WTC11 (cell line): Measurements from ENCODE around the gene DNAJC8. TPM values are rescaled to one million over a fixed set of nuclear protein-coding genes. Genes with fewer than 3 reads are reported as not detected.

Source experiments
- ATAC-seq: fragments of 200-7000 bp; cut with Tn5 transposase; 2 replicates; pipeline ENCODE4 v1.10.0; 2021; ENCODE audit warnings: mild to moderate bottlenecking, moderate library complexity
- CTCF ChIA-PET: fragments of 300-600 bp; sonication (Branson Sonifier 250); formaldehyde crosslinking; loops from one replicate; lab custom pipeline; 2021; ENCODE audit warnings: antibody characterized with exemption; lab: Charles Lee
- POLR2A ChIA-PET: fragments of 350-600 bp; sonication (Branson Sonifier 250); formaldehyde crosslinking; loops from one replicate; lab custom pipeline; 2021; ENCODE audit warnings: antibody characterized with exemption; lab: Charles Lee
- DNase-seq: peaks from one replicate; pipeline ENCODE4 v3.0.0; 2021; ENCODE audit warnings: low spot score
- H3K27ac Mint-ChIP-seq: 2 replicates; pipeline ENCODE4 v1.8.0; 2021; ENCODE audit warnings: mixed read lengths
- H3K27me3 Mint-ChIP-seq: 2 replicates; pipeline ENCODE4 v1.8.0; 2021; ENCODE audit warnings: low read depth, mild to moderate bottlenecking, moderate library complexity, mixed read lengths
- H3K36me3 Mint-ChIP-seq: 2 replicates; pipeline ENCODE4 v1.8.0; 2021; ENCODE audit warnings: mixed read lengths
- H3K4me1 Mint-ChIP-seq: 2 replicates; pipeline ENCODE4 v1.8.0; 2022; ENCODE audit warnings: mixed read lengths
- H3K4me3 Mint-ChIP-seq: 2 replicates; pipeline ENCODE4 v1.8.0; 2021; ENCODE audit warnings: mild to moderate bottlenecking, moderate library complexity, mixed read lengths
- H3K9me3 Mint-ChIP-seq: 2 replicates; pipeline ENCODE4 v1.8.0; 2021; ENCODE audit warnings: mixed read lengths
- ATF1 ChIP-seq: sonication (generic); formaldehyde crosslinking; IDR thresholded peaks from 2 replicates; pipeline ENCODE4 v1.8.1; 2023; ENCODE audit warnings: mild to moderate bottlenecking, moderate library complexity, missing genetic modification reagents
- FOXK1 ChIP-seq: sonication (generic); formaldehyde crosslinking; IDR thresholded peaks from 2 replicates; pipeline ENCODE4 v1.8.0; 2022; ENCODE audit warnings: mild to moderate bottlenecking, moderate library complexity, missing genetic modification reagents
- FOXP4 ChIP-seq: sonication (generic); formaldehyde crosslinking; IDR thresholded peaks from 2 replicates; pipeline ENCODE4 v1.8.0; 2022; ENCODE audit warnings: mild to moderate bottlenecking, missing genetic modification reagents
- GABPB1 ChIP-seq: sonication (generic); formaldehyde crosslinking; IDR thresholded peaks from 2 replicates; pipeline ENCODE4 v1.8.1; 2023; ENCODE audit warnings: mild to moderate bottlenecking, missing genetic modification reagents
- GRHL2 ChIP-seq: fragments of 250-450 bp; sonication (Bioruptor Pico); IDR thresholded peaks from 2 replicates; pipeline ENCODE4 v1.8.0; 2022; ENCODE audit warnings: mild to moderate bottlenecking, moderate library complexity; ENCODE audit not compliant: insufficient replicate concordance, severe bottlenecking
- NR2C2 ChIP-seq: sonication (generic); formaldehyde crosslinking; IDR thresholded peaks from 2 replicates; pipeline ENCODE4 v1.8.0; 2022; ENCODE audit warnings: mild to moderate bottlenecking, missing genetic modification reagents
- RORB ChIP-seq: fragments of 250-450 bp; sonication (Bioruptor Pico); IDR thresholded peaks from 2 replicates; pipeline ENCODE4 v1.9.0; 2021; ENCODE audit warnings: mild to moderate bottlenecking
- SMAD4 ChIP-seq: sonication (generic); formaldehyde crosslinking; IDR thresholded peaks from 2 replicates; pipeline ENCODE4 v1.8.0; 2022; ENCODE audit warnings: mild to moderate bottlenecking, missing genetic modification reagents
- ZBTB21 ChIP-seq: sonication (generic); formaldehyde crosslinking; IDR thresholded peaks from 2 replicates; pipeline ENCODE4 v1.8.1; 2023; ENCODE audit warnings: mild to moderate bottlenecking, missing genetic modification reagents, borderline replicate concordance
- ZNF317 ChIP-seq: sonication (generic); formaldehyde crosslinking; IDR thresholded peaks from 2 replicates; pipeline ENCODE4 v1.8.1; 2023; ENCODE audit warnings: low read depth, mild to moderate bottlenecking, moderate library complexity, missing genetic modification reagents, borderline replicate concordance
- ZNF396 ChIP-seq: fragments of 250-450 bp; sonication (Bioruptor Pico); IDR thresholded peaks from 2 replicates; pipeline ENCODE4 v1.8.0; 2021; ENCODE audit warnings: mild to moderate bottlenecking, moderate library complexity, borderline replicate concordance
- ZNF423 ChIP-seq: fragments of 250-450 bp; sonication (Bioruptor Pico); IDR thresholded peaks from 2 replicates; pipeline ENCODE4 v2.1.2; 2022; ENCODE audit warnings: mild to moderate bottlenecking, moderate library complexity
- ZNF532 ChIP-seq: fragments of 250-450 bp; sonication (Bioruptor Pico); IDR thresholded peaks from 2 replicates; pipeline ENCODE4 v1.9.0; 2021; ENCODE audit warnings: mild to moderate bottlenecking, borderline replicate concordance
- total RNA-seq: library from RNA; stranded (reverse); gene quantifications from 3 replicates; pipeline ENCODE4 v1.2.3, GENCODE V29; 2021
- TF ChIP-seq, protein P1 (sequence below): sonication (generic); formaldehyde crosslinking; IDR thresholded peaks from 2 replicates; pipeline ENCODE4 v1.8.0; 2022; ENCODE audit warnings: missing genetic modification reagents
- TF ChIP-seq, protein P2 (sequence below): sonication (generic); formaldehyde crosslinking; IDR thresholded peaks from 2 replicates; pipeline ENCODE4 v1.8.1; 2023; ENCODE audit warnings: mild to moderate bottlenecking, missing genetic modification reagents
- TF ChIP-seq, protein P3 (sequence below): sonication (generic); formaldehyde crosslinking; IDR thresholded peaks from 2 replicates; pipeline ENCODE4 v1.8.1; 2022; ENCODE audit warnings: mild to moderate bottlenecking, missing genetic modification reagents, moderate library complexity, borderline replicate concordance
- TF ChIP-seq, protein P4 (sequence below): sonication (generic); formaldehyde crosslinking; IDR thresholded peaks from 2 replicates; pipeline ENCODE4 v1.8.1; 2023; ENCODE audit warnings: mild to moderate bottlenecking, missing genetic modification reagents, moderate library complexity
- TF ChIP-seq, protein P5 (sequence below): sonication (generic); formaldehyde crosslinking; IDR thresholded peaks from 2 replicates; pipeline ENCODE4 v1.8.1; 2022; ENCODE audit warnings: low read depth, missing genetic modification reagents, borderline replicate concordance
- TF ChIP-seq, protein P6 (sequence below): sonication (generic); formaldehyde crosslinking; IDR thresholded peaks from 2 replicates; pipeline ENCODE4 v1.8.0; 2022; ENCODE audit warnings: mild to moderate bottlenecking, missing genetic modification reagents

Gene DNAJC8
- total RNA-seq, 1 experiment from 2014 or later, result 112 TPM

GRCh38 chr1:28280977-28281381, 48.1 kb upstream of the DNAJC8 start:
- POLR2A ChIA-PET, result interaction anchor here (0.6 to 1.4 kb wide), 3 partner anchors 17 to 40 kb away, joined by 4 to 6 read pairs (median 4); no protein-coding TSS in a partner anchor
- peaks cover 42% of the 10 kb centered on the region for H3K36me3 Mint-ChIP-seq
- DNase-seq (no peak), ATAC-seq (no peak)
- H3K4me3 Mint-ChIP-seq, result no peak overlapping the region
- no peaks in the 10 kb centered on the region for H3K27me3 Mint-ChIP-seq
- CTCF ChIA-PET, result interaction anchor here (1.0 kb wide), 1 partner anchor 32 kb away, joined by 4 read pairs; no protein-coding TSS in a partner anchor
- no peaks in the 10 kb centered on the region for H3K4me1 Mint-ChIP-seq
- no peaks in the 10 kb centered on the region for H3K9me3 Mint-ChIP-seq
- H3K27ac Mint-ChIP-seq, result no peak overlapping the region
- no peak for TF ChIP-seq GRHL2 (CRISPR knock-in tag)
- TF ChIP-seq, protein P1, sequence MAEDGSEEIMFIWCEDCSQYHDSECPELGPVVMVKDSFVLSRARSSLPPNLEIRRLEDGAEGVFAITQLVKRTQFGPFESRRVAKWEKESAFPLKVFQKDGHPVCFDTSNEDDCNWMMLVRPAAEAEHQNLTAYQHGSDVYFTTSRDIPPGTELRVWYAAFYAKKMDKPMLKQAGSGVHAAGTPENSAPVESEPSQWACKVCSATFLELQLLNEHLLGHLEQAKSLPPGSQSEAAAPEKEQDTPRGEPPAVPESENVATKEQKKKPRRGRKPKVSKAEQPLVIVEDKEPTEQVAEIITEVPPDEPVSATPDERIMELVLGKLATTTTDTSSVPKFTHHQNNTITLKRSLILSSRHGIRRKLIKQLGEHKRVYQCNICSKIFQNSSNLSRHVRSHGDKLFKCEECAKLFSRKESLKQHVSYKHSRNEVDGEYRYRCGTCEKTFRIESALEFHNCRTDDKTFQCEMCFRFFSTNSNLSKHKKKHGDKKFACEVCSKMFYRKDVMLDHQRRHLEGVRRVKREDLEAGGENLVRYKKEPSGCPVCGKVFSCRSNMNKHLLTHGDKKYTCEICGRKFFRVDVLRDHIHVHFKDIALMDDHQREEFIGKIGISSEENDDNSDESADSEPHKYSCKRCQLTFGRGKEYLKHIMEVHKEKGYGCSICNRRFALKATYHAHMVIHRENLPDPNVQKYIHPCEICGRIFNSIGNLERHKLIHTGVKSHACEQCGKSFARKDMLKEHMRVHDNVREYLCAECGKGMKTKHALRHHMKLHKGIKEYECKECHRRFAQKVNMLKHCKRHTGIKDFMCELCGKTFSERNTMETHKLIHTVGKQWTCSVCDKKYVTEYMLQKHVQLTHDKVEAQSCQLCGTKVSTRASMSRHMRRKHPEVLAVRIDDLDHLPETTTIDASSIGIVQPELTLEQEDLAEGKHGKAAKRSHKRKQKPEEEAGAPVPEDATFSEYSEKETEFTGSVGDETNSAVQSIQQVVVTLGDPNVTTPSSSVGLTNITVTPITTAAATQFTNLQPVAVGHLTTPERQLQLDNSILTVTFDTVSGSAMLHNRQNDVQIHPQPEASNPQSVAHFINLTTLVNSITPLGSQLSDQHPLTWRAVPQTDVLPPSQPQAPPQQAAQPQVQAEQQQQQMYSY (CRISPR knock-in tag), result no peak
- TF ChIP-seq ATF1, result no peak
- no peak for TF ChIP-seq FOXP4 (CRISPR knock-in tag)
- no peak for TF ChIP-seq RORB (CRISPR knock-in tag)
- TF ChIP-seq ZBTB21 (CRISPR knock-in tag), result no peak
- TF ChIP-seq SMAD4 (CRISPR knock-in tag), result no peak
- no peak for TF ChIP-seq FOXK1 (CRISPR knock-in tag)
- TF ChIP-seq, protein P2, sequence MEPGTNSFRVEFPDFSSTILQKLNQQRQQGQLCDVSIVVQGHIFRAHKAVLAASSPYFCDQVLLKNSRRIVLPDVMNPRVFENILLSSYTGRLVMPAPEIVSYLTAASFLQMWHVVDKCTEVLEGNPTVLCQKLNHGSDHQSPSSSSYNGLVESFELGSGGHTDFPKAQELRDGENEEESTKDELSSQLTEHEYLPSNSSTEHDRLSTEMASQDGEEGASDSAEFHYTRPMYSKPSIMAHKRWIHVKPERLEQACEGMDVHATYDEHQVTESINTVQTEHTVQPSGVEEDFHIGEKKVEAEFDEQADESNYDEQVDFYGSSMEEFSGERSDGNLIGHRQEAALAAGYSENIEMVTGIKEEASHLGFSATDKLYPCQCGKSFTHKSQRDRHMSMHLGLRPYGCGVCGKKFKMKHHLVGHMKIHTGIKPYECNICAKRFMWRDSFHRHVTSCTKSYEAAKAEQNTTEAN, result no peak
- TF ChIP-seq, protein P3, sequence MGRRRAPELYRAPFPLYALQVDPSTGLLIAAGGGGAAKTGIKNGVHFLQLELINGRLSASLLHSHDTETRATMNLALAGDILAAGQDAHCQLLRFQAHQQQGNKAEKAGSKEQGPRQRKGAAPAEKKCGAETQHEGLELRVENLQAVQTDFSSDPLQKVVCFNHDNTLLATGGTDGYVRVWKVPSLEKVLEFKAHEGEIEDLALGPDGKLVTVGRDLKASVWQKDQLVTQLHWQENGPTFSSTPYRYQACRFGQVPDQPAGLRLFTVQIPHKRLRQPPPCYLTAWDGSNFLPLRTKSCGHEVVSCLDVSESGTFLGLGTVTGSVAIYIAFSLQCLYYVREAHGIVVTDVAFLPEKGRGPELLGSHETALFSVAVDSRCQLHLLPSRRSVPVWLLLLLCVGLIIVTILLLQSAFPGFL (CRISPR knock-in tag), result no peak
- TF ChIP-seq NR2C2 (CRISPR knock-in tag), result no peak
- no peak for TF ChIP-seq ZNF396 (CRISPR knock-in tag)
- no peak for TF ChIP-seq ZNF317 (CRISPR knock-in tag)
- TF ChIP-seq ZNF423 (CRISPR knock-in tag), result no peak
- no peak for TF ChIP-seq ZNF532
- TF ChIP-seq, protein P4, sequence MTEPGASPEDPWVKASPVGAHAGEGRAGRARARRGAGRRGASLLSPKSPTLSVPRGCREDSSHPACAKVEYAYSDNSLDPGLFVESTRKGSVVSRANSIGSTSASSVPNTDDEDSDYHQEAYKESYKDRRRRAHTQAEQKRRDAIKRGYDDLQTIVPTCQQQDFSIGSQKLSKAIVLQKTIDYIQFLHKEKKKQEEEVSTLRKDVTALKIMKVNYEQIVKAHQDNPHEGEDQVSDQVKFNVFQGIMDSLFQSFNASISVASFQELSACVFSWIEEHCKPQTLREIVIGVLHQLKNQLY (CRISPR knock-in tag), result no peak
- TF ChIP-seq, protein P5, sequence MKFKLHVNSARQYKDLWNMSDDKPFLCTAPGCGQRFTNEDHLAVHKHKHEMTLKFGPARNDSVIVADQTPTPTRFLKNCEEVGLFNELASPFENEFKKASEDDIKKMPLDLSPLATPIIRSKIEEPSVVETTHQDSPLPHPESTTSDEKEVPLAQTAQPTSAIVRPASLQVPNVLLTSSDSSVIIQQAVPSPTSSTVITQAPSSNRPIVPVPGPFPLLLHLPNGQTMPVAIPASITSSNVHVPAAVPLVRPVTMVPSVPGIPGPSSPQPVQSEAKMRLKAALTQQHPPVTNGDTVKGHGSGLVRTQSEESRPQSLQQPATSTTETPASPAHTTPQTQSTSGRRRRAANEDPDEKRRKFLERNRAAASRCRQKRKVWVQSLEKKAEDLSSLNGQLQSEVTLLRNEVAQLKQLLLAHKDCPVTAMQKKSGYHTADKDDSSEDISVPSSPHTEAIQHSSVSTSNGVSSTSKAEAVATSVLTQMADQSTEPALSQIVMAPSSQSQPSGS (CRISPR knock-in tag), result no peak
- TF ChIP-seq, protein P6, sequence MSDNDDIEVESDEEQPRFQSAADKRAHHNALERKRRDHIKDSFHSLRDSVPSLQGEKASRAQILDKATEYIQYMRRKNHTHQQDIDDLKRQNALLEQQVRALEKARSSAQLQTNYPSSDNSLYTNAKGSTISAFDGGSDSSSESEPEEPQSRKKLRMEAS (CRISPR knock-in tag), result no peak
- TF ChIP-seq GABPB1 (CRISPR knock-in tag), result no peak
